ENCODE measurements around the gene MGAT5B. TPM values are rescaled to one million over a fixed set of nuclear protein-coding genes. Genes with fewer than 3 reads are reported as not detected.

Gene MGAT5B
- total and polyA plus RNA-seq, 2 donors from 2014 or later, result 0.56 to 2.3 TPM

DNA sequence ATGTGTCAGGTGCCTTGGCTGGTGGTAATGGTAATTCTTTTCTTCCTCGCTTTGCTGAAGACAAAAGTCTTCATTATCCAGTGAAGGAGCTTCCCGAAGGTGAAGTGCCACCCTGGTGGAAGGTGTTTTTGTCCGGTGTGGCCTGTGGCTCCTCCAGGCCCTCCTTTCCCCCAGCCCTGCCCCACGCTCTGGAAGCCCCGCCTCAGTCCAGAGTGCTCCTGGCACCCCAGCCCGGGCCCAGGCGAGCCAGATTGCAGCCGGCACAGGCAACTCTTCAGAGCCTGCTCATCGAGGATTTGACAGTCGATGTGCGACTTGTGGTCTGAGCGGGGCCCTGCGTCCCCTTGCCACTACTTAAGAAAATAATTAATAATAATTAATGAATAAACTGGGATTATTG is 93.7 kb downstream of the MGAT5B start:
- Histone ChIP-seq H3K36me3 (ENCODE audit: control insufficient read depth in 2 of 3, insufficient read depth in 3 of 3, low read length in 3 of 3) (no peaks in the 10 kb centered on the region), H3K4me1 (ENCODE audit: control insufficient read depth in 2 of 3, insufficient read depth in 2 of 3, low read depth in 1 of 3, low read length in 3 of 3) (no peaks in the 10 kb centered on the region), H3K27me3 (ENCODE audit: control insufficient read depth, insufficient read depth, low read length) (no peaks in the 10 kb centered on the region), H3K9ac (ENCODE audit: low read length in 3 of 3) (no peak overlapping the region), H3K4me3 (ENCODE audit: low read length in 3 of 3) (no peak overlapping the region), H3K27ac (ENCODE audit: low read depth in 2 of 2, low read length in 2 of 2) (no peak overlapping the region), H3K9me3 (ENCODE audit: control insufficient read depth in 2 of 3, insufficient read depth in 1 of 3, low read length in 3 of 3) (no peaks in the 10 kb centered on the region)
- TF ChIP-seq, protein P1, sequence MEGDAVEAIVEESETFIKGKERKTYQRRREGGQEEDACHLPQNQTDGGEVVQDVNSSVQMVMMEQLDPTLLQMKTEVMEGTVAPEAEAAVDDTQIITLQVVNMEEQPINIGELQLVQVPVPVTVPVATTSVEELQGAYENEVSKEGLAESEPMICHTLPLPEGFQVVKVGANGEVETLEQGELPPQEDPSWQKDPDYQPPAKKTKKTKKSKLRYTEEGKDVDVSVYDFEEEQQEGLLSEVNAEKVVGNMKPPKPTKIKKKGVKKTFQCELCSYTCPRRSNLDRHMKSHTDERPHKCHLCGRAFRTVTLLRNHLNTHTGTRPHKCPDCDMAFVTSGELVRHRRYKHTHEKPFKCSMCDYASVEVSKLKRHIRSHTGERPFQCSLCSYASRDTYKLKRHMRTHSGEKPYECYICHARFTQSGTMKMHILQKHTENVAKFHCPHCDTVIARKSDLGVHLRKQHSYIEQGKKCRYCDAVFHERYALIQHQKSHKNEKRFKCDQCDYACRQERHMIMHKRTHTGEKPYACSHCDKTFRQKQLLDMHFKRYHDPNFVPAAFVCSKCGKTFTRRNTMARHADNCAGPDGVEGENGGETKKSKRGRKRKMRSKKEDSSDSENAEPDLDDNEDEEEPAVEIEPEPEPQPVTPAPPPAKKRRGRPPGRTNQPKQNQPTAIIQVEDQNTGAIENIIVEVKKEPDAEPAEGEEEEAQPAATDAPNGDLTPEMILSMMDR (IDR thresholded peaks at IDR 0.05; ENCODE audit: borderline replicate concordance, extremely low read depth, insufficient read depth), result no peak
- intact Hi-C loops (cut with DNase I), result no loop called here
- DNase-seq (peak in 1 of 5 donors; percentile 27), FAIRE-seq (no peak)

DNA sequence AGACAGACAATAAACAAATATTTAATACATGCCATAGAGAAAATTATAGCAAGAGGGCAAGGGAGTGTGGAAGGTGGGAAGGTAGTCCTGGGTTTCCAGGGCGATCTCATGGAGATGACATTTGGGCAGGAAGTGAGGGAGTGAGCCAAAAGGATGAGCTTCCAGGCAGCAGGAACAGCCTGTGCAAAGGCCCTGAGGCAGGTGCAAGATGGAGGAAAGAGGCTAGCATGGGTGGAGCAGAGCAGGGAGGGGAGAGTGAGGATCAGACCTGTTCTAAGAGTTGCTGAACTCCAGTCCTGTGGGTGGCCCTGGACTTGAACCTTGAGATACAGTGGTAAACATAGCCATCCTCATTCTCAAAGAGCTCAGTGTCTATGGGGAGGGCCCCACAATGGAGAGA is 94.7 kb downstream of the MGAT5B start:
- H3K27me3 ChIP-seq (ENCODE audit: control insufficient read depth, insufficient read depth, low read length), result no peaks in the 10 kb centered on the region
- TF ChIP-seq, protein P1 (IDR thresholded peaks at IDR 0.05; ENCODE audit: borderline replicate concordance, extremely low read depth, insufficient read depth), result no peak
- intact Hi-C loops (cut with DNase I), result no loop called here
- no peak overlapping the region for H3K4me3 ChIP-seq (ENCODE audit: low read length in 3 of 3)
- no peak overlapping the region for H3K27ac ChIP-seq (ENCODE audit: low read depth in 2 of 2, low read length in 2 of 2)
- no peaks in the 10 kb centered on the region for H3K4me1 ChIP-seq (ENCODE audit: control insufficient read depth in 2 of 3, insufficient read depth in 2 of 3, low read depth in 1 of 3, low read length in 3 of 3)
- no peak overlapping the region for H3K9ac ChIP-seq (ENCODE audit: low read length in 3 of 3)
- no peak for FAIRE-seq
- DNase-seq, result no peak
- no peaks in the 10 kb centered on the region for H3K36me3 ChIP-seq (ENCODE audit: control insufficient read depth in 2 of 3, insufficient read depth in 3 of 3, low read length in 3 of 3)
- no peaks in the 10 kb centered on the region for H3K9me3 ChIP-seq (ENCODE audit: control insufficient read depth in 2 of 3, insufficient read depth in 1 of 3, low read length in 3 of 3)

DNA sequence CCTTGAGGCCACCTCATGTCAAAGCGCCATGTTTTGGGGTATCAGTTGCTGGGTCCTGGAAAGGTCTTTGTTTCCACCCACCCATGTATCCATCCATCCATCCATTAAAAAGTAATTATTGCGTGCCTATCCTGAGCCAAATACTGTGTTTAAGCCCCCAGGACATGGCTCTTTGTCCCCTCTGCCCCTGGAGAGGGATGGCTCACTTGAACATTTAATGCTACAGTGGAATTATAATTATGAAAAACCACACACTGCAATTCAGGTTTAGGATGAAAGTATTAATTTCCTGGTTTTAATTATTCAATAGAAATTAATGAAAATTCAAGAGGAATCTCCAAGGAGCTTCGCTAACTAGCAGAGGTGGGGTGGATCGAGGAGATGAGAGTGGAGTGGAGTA is 97.8 kb downstream of the MGAT5B start:
- no peak for DNase-seq
- FAIRE-seq, result no peak
- Histone ChIP-seq H3K36me3 (ENCODE audit: control insufficient read depth in 2 of 3, insufficient read depth in 3 of 3, low read length in 3 of 3) (no peaks in the 10 kb centered on the region), H3K27ac (ENCODE audit: low read depth in 2 of 2, low read length in 2 of 2) (no peak overlapping the region), H3K9ac (ENCODE audit: low read length in 3 of 3) (no peak overlapping the region), H3K27me3 (ENCODE audit: control insufficient read depth, insufficient read depth, low read length) (no peaks in the 10 kb centered on the region), H3K4me3 (ENCODE audit: low read length in 3 of 3) (no peak overlapping the region), H3K9me3 (ENCODE audit: control insufficient read depth in 2 of 3, insufficient read depth in 1 of 3, low read length in 3 of 3) (no peaks in the 10 kb centered on the region), H3K4me1 (ENCODE audit: control insufficient read depth in 2 of 3, insufficient read depth in 2 of 3, low read depth in 1 of 3, low read length in 3 of 3) (peaks cover 0 to 2% (median 0%) of the 10 kb centered on the region in 3 donors)
- TF ChIP-seq, protein P1 (IDR thresholded peaks at IDR 0.05; ENCODE audit: borderline replicate concordance, extremely low read depth, insufficient read depth), result no peak
- intact Hi-C loops (cut with DNase I), result no loop called here
